ENCODE data around the gene CCSER1. TPM values are rescaled to one million over a fixed set of nuclear protein-coding genes. Genes with fewer than 3 reads are reported as not detected.
"Not testable (repeated sequence)": the region's sequence is repeated elsewhere in the genome, so short reads cannot be mapped to it uniquely, and the experiment has no call there.

The CCSER1 gene
- total RNA-seq, 1 experiment from 2014 or later = 0.05 TPM

DNA sequence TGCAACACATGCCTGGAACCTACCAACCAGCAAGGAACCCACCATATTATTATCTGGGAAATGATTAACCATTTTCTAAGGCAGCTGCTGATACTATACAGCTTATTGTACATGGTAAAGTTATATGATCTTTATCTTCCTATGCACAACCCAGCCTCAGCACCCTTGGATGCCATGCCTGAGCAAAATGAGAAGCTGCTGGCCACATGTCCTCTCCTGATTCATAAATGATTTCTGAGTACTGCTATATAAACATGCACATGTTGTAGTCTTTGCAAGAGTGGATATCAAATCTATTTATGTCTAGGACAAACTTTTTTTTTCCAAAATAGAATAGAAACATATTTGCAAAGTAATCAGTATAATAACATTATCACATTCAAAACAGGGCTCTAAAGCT is 1043.6 kb downstream of the CCSER1 start:
- DNase-seq (ENCODE audit: low read depth, low spot score) = no peak
- Histone ChIP-seq H3K9me3 (ENCODE audit: control insufficient read depth, insufficient read depth, low read depth, low read length) (no peaks in the 10 kb centered on the region), H3K4me3 (ENCODE audit: low read depth in 2 of 2, low read length in 2 of 2) (no peak overlapping the region), H3K27me3 (ENCODE audit: control insufficient read depth, insufficient read depth, low read length) (no peaks in the 10 kb centered on the region), H3K4me1 (ENCODE audit: control insufficient read depth, insufficient read depth, low read length) (no peaks in the 10 kb centered on the region), H3K36me3 (ENCODE audit: control insufficient read depth, insufficient read depth, low read length) (no peaks in the 10 kb centered on the region), H3K27ac (ENCODE audit: low read length) (no peak overlapping the region)
- in situ Hi-C loops (cut with HindIII; ENCODE audit: low pct_unique_long_range_greater_than_20kb, low sequenced_read_pairs) (no loop called here), intact Hi-C loops (cut with micrococcal nuclease; ENCODE audit: unreplicated experiment) (no loop called here)
- POLR2A ChIA-PET = interaction anchor here (0.6 kb wide), 1 partner anchor 23 kb away, joined by 3 read pairs; no protein-coding TSS in a partner anchor
- CTCF ChIA-PET = no interaction called here
- no peak for ATAC-seq
- TF ChIP-seq TCF7L2 (IDR thresholded peaks at IDR 0.05; ENCODE audit: low read depth, low read length) (no peak), SIN3A (IDR thresholded peaks at IDR 0.05; ENCODE audit: borderline replicate concordance, insufficient read depth, low read depth, low read length) (no peak), POLR2AphosphoS5 (IDR thresholded peaks at IDR 0.05; ENCODE audit: low read depth, low read length) (no peak)
- TF ChIP-seq, protein P1, sequence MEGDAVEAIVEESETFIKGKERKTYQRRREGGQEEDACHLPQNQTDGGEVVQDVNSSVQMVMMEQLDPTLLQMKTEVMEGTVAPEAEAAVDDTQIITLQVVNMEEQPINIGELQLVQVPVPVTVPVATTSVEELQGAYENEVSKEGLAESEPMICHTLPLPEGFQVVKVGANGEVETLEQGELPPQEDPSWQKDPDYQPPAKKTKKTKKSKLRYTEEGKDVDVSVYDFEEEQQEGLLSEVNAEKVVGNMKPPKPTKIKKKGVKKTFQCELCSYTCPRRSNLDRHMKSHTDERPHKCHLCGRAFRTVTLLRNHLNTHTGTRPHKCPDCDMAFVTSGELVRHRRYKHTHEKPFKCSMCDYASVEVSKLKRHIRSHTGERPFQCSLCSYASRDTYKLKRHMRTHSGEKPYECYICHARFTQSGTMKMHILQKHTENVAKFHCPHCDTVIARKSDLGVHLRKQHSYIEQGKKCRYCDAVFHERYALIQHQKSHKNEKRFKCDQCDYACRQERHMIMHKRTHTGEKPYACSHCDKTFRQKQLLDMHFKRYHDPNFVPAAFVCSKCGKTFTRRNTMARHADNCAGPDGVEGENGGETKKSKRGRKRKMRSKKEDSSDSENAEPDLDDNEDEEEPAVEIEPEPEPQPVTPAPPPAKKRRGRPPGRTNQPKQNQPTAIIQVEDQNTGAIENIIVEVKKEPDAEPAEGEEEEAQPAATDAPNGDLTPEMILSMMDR (IDR thresholded peaks at IDR 0.05) = no peak
- TF ChIP-seq, protein P2, sequence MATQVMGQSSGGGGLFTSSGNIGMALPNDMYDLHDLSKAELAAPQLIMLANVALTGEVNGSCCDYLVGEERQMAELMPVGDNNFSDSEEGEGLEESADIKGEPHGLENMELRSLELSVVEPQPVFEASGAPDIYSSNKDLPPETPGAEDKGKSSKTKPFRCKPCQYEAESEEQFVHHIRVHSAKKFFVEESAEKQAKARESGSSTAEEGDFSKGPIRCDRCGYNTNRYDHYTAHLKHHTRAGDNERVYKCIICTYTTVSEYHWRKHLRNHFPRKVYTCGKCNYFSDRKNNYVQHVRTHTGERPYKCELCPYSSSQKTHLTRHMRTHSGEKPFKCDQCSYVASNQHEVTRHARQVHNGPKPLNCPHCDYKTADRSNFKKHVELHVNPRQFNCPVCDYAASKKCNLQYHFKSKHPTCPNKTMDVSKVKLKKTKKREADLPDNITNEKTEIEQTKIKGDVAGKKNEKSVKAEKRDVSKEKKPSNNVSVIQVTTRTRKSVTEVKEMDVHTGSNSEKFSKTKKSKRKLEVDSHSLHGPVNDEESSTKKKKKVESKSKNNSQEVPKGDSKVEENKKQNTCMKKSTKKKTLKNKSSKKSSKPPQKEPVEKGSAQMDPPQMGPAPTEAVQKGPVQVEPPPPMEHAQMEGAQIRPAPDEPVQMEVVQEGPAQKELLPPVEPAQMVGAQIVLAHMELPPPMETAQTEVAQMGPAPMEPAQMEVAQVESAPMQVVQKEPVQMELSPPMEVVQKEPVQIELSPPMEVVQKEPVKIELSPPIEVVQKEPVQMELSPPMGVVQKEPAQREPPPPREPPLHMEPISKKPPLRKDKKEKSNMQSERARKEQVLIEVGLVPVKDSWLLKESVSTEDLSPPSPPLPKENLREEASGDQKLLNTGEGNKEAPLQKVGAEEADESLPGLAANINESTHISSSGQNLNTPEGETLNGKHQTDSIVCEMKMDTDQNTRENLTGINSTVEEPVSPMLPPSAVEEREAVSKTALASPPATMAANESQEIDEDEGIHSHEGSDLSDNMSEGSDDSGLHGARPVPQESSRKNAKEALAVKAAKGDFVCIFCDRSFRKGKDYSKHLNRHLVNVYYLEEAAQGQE (IDR thresholded peaks at IDR 0.05; ENCODE audit: insufficient read depth in 1 of 2, low read depth in 2 of 2, low read length in 1 of 2) = no peak
- no TSS peak for BruUV-seq (replicated peaks)

DNA sequence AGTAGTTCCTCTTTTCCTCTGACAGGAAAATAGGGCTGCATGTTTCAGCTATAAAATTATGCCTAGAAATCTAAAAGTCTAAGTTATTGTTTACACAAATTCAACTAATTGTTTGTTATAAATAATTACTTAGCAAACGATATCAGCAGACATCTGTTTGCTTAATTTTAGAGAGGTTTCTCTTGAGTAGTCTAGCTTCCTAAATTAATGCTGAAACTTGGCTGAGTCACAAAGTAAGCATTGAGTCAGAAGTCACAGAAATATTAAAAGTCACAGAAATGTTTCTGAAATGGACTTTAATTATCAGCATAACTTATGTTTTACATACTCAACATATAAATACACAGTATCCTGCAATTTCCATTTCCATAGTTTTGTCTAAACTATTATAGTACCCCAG is 1044.0 kb downstream of the CCSER1 start:
- TF ChIP-seq TCF7L2 (IDR thresholded peaks at IDR 0.05; ENCODE audit: low read depth, low read length) (no peak), POLR2AphosphoS5 (IDR thresholded peaks at IDR 0.05; ENCODE audit: low read depth, low read length) (no peak), SIN3A (IDR thresholded peaks at IDR 0.05; ENCODE audit: borderline replicate concordance, insufficient read depth, low read depth, low read length) (no peak)
- H3K36me3 ChIP-seq (ENCODE audit: control insufficient read depth, insufficient read depth, low read length) = no peaks in the 10 kb centered on the region
- H3K4me3 ChIP-seq (ENCODE audit: low read depth in 2 of 2, low read length in 2 of 2) = no peak overlapping the region
- ChIA-PET POLR2A (interaction anchor here (0.6 kb wide), 1 partner anchor 22 kb away, joined by 3 read pairs; no protein-coding TSS in a partner anchor), CTCF (no interaction called here)
- ATAC-seq (no peak), DNase-seq (ENCODE audit: low read depth, low spot score) (no peak)
- H3K27ac ChIP-seq (ENCODE audit: low read length) = no peak overlapping the region
- H3K27me3 ChIP-seq (ENCODE audit: control insufficient read depth, insufficient read depth, low read length) = no peaks in the 10 kb centered on the region
- BruUV-seq (replicated peaks) = no TSS peak
- H3K9me3 ChIP-seq (ENCODE audit: control insufficient read depth, insufficient read depth, low read depth, low read length) = no peaks in the 10 kb centered on the region
- in situ Hi-C loops (cut with HindIII; ENCODE audit: low pct_unique_long_range_greater_than_20kb, low sequenced_read_pairs) = no loop called here
- intact Hi-C loops (cut with micrococcal nuclease; ENCODE audit: unreplicated experiment) = no loop called here
- H3K4me1 ChIP-seq (ENCODE audit: control insufficient read depth, insufficient read depth, low read length) = no peaks in the 10 kb centered on the region

DNA sequence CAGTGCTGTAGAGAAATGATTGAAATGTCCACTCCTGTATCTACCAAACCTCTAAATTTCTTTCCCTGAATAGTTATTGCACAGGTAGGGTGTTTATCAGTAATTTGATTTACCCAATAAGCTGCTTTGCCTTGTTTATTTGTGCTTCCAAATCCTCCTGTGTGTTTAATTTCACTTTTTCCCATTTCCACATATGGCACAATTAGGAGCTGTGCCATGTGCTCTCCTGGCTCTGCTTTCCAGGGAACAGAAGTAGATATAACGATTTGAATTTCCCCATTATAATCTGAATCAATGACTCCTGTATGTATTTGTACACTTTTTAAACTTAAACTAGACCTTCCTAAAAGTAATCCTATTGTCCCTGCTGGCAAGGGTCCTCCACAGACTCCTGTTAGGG is 1057.9 kb downstream of the CCSER1 start:
- H3K9me3 ChIP-seq (ENCODE audit: control insufficient read depth, insufficient read depth, low read depth, low read length); H3K27ac ChIP-seq (ENCODE audit: low read length); H3K36me3 ChIP-seq (ENCODE audit: control insufficient read depth, insufficient read depth, low read length); intact Hi-C loops (cut with micrococcal nuclease; ENCODE audit: unreplicated experiment); ATAC-seq; POLR2A ChIA-PET; H3K4me1 ChIP-seq (ENCODE audit: control insufficient read depth, insufficient read depth, low read length); H3K27me3 ChIP-seq (ENCODE audit: control insufficient read depth, insufficient read depth, low read length); H3K4me3 ChIP-seq (ENCODE audit: low read depth in 2 of 2, low read length in 2 of 2); BruUV-seq (replicated peaks); in situ Hi-C loops (cut with HindIII; ENCODE audit: low pct_unique_long_range_greater_than_20kb, low sequenced_read_pairs); DNase-seq (ENCODE audit: low read depth, low spot score); CTCF ChIA-PET: not testable (repeated sequence)
